ENCODE measurements around the gene TMEM232.
"Not testable (repeated sequence)": the region's sequence is repeated elsewhere in the genome, so short reads cannot be mapped to it uniquely, and the experiment has no call there.

The TMEM232 gene

DNA sequence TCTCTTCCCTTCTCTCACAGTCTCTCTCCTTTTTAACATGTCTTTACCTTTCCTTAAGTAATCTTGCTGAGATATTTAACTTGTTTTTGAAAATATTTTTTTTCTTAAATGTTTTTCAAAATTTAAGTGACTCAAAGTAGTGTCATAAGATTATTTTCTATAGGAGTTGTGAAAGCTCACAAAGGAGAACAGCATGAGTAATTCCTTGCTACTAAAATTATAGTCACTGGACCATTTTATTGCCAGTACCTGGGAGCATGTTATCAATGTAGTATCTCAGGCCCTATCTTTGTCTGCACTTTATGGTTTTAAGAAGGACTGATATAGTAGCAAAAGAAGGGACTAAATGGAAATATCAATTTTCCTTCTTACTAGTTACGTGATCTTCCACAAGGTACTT is 181.9 kb downstream of the TMEM232 start:
- Histone ChIP-seq H3K4me3 (ENCODE audit: low read depth, low read length) (no peak overlapping the region), H3K4me1 (peaks cover 10% of the 10 kb centered on the region), H3K36me3 (no peaks in the 10 kb centered on the region), H3K9me3 (no peaks in the 10 kb centered on the region), H3K27me3 (no peaks in the 10 kb centered on the region)
- DNase-seq: no peak
- no peak for TF ChIP-seq CTCF (IDR thresholded peaks at IDR 0.05; ENCODE audit: low read depth, low read length)

- H3K4me3 ChIP-seq (ENCODE audit: low read depth, low read length): no peak overlapping the region
- no peaks in the 10 kb centered on the region for H3K9me3 ChIP-seq
- no peak for TF ChIP-seq CTCF (IDR thresholded peaks at IDR 0.05; ENCODE audit: low read depth, low read length)
- DNase-seq: no peak
- peaks cover 10% of the 10 kb centered on the region for H3K4me1 ChIP-seq
- H3K36me3 ChIP-seq: no peaks in the 10 kb centered on the region
- no peaks in the 10 kb centered on the region for H3K27me3 ChIP-seq
Measured at GRCh38 chr5:110542949-110543348, 183.5 kb downstream of the TMEM232 start.

DNA sequence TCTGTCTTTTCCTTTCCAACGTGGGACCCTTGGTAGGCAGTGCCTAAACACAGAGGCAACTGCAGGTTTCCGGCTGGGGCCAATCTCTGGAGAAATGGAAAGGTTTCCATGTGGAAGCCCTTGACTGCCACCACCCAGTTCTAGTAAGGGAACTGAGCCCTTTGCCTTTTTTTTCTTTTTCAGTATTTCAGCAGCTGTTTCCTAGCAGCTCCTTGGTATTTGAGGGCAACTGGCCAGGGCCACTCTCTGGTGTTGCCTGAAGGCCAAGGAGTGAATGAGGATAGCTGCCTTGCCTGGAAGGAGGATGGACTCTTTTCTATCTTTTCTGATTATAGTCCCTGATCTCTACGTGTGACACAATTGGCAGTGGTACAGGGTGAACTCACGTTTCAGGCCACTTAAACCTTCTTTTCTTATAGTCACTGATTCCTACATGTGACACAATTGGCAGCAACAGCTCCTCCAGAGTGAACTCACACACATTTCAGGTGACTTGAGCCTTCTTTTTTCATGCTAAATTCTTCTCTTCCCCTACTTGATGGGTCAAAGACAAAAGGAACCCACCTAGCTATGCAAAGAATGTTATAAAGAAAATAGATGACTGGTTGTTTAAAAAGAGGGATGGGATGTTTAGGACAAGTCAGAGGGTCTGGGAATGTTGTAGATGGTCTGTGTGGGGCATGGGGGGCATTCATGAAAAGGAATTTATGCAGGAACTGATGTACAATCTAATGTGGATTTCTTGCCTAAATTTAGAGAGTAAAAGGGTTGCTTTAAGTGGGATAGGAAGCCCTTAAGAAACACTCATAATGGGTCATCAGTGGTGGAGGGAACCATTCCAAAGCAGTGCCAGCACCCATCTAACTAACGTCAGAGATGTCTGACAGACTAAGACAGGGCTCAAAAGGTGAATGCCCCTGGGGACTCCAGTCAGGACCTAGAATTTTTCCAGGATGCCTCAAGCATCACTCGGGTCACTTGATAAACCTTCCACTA is 190.1 kb downstream of the TMEM232 start:
- no peak for DNase-seq
- Histone ChIP-seq H3K4me1 (no peaks in the 10 kb centered on the region), H3K27me3 (no peaks in the 10 kb centered on the region), H3K9me3 (no peaks in the 10 kb centered on the region), H3K36me3 (no peaks in the 10 kb centered on the region), H3K4me3 (ENCODE audit: low read depth, low read length) (no peak overlapping the region)
- TF ChIP-seq CTCF (IDR thresholded peaks at IDR 0.05; ENCODE audit: low read depth, low read length): no peak

DNA sequence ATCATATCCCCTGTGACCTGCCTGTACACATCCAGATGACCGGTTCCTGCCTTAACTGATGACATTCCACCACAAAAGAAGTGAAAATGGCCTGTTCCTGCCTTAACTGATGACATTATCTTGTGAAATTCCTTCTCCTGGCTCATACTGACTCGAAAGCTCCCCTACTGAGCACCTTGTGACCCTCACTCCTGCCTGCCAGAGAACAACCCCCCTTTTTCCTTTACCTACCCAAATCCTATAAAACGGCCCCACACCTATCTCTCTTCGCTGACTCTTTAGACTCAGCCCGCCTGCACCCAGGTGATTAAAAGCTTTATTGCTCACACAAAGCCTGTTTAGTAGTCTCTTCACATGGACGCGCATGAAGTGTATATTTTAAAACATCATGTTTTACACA is 191.3 kb downstream of the TMEM232 start:
- not testable (repeated sequence) for H3K27me3 ChIP-seq; H3K36me3 ChIP-seq; H3K4me1 ChIP-seq; H3K4me3 ChIP-seq (ENCODE audit: low read depth, low read length); H3K9me3 ChIP-seq; DNase-seq

DNA sequence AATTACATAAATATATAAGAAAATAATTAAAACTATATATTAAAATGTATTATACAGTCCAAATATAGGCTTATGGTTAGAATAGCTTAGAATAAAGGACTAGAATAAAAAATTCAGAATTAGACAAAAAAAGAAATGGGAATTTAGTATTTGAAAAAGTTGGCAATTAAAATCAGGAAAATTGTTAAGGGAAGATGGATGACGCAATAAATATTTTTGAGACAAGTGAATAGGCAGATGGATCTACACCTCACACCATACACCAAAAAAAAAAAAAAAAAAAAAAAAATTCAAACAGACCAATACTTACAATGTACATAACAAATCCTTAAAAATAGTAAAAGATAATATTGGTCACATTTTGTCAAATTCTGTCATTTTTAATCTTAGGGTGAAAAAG is 200.7 kb downstream of the TMEM232 start:
- H3K4me3 ChIP-seq (ENCODE audit: low read depth, low read length): no peak overlapping the region
- no peak for TF ChIP-seq CTCF (IDR thresholded peaks at IDR 0.05; ENCODE audit: low read depth, low read length)

GRCh38 chr5:110517396-110517795 is 209.1 kb downstream of the TMEM232 start:
- no peaks in the 10 kb centered on the region for H3K36me3 ChIP-seq
- DNase-seq: no peak
- peaks cover 31% of the 10 kb centered on the region for H3K4me1 ChIP-seq
- no peak overlapping the region for H3K4me3 ChIP-seq (ENCODE audit: low read depth, low read length)
- no peaks in the 10 kb centered on the region for H3K9me3 ChIP-seq
- no peak for TF ChIP-seq CTCF (IDR thresholded peaks at IDR 0.05; ENCODE audit: low read depth, low read length)
- H3K27me3 ChIP-seq: no peaks in the 10 kb centered on the region

More for the DNA sequence above, 200.7 kb downstream of the TMEM232 start:
- no peaks in the 10 kb centered on the region for H3K27me3 ChIP-seq
- DNase-seq: no peak
- no peaks in the 10 kb centered on the region for H3K36me3 ChIP-seq
- peaks cover 9% of the 10 kb centered on the region for H3K4me1 ChIP-seq
- no peaks in the 10 kb centered on the region for H3K9me3 ChIP-seq

All from BE2C (cell line).